Fibroblast of mammary gland (primary cell): ENCODE measurements around the gene ATP11A.

Experiments used
- DNase-seq: peaks from one replicate; pipeline ENCODE4 v3.0.0-alpha.2; 2010; ENCODE audit warnings: low read depth
- H3K4me3 ChIP-seq: 2 replicates; pipeline ENCODE4 v1.5.1; 2011; ENCODE audit warnings: low read depth, mild to moderate bottlenecking, low read length, moderate library complexity; ENCODE audit not compliant: control insufficient read depth
- CTCF ChIP-seq: conservative IDR thresholded peaks from 2 replicates; pipeline ENCODE4 v1.5.1; 2011; ENCODE audit warnings: low read depth, low read length, inconsistent platforms; ENCODE audit not compliant: control insufficient read depth, insufficient read depth

ATP11A gene

GRCh38 chr13:112825071-112825470 is 135.2 kb downstream of the ATP11A start:
- H3K4me3 ChIP-seq: no peak overlapping the region
- no peak for DNase-seq
- no peak for TF ChIP-seq CTCF

GRCh38 chr13:112825875-112826274 is 136.0 kb downstream of the ATP11A start:
- no peak for TF ChIP-seq CTCF
- no peak overlapping the region for H3K4me3 ChIP-seq
- no peak for DNase-seq

DNA sequence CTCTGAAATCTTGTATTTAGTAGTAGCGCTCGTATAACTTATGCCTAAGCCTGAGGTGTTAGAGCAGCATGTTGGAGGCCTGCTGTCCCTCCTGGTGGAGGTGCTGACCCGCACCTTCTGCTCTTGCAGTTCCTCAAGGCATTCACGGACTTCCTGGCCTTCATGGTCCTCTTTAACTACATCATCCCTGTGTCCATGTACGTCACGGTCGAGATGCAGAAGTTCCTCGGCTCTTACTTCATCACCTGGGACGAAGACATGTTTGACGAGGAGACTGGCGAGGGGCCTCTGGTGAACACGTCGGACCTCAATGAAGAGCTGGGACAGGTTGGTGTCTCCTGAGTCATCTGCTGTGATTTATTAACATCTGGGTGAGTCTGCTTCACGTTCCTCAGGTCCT is 136.7 kb downstream of the ATP11A start:
- no peak overlapping the region for H3K4me3 ChIP-seq
- TF ChIP-seq CTCF: no peak
- DNase-seq: no peak

- DNase-seq: no peak
- TF ChIP-seq CTCF: no peak
- no peak overlapping the region for H3K4me3 ChIP-seq
Observed at GRCh38 chr13:112828082-112828699, 138.4 kb downstream of the ATP11A start.

- no peak overlapping the region for H3K4me3 ChIP-seq
- no peak for TF ChIP-seq CTCF
- DNase-seq: no peak
Observed at GRCh38 chr13:112828756-112829155, 138.9 kb downstream of the ATP11A start.

DNA sequence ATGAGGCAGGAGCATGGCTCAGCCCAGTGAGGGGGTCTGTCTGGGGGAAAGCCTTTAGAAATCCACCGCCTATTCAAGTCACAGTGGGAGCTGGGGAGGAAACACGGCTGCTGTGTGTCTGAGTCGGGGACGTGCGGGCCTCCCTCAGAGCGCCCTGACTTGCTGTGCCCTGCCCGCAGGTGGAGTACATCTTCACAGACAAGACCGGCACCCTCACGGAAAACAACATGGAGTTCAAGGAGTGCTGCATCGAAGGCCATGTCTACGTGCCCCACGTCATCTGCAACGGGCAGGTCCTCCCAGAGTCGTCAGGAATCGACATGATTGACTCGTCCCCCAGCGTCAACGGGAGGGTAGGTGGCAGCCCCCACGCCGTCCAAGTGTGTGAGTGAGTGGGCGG is 141.4 kb downstream of the ATP11A start:
- H3K4me3 ChIP-seq: no peak overlapping the region
- TF ChIP-seq CTCF: no peak
- DNase-seq: no peak

DNA sequence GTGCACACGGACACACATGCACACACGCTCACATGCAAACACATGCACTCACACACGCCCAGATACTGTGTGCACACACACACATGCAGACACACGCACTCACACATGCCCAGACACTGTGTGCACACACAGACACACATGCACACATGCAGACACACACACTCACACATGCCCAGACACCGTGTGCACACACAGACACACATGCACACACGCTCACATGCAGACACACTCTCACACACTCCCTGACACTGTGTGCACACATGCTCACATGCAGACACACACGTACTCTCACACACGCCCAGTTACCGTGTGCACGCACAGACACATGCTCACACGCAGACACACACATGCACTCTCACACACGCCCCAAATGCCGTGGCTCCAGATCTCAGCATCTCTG is 142.0 kb downstream of the ATP11A start:
- DNase-seq: no peak
- no peak for TF ChIP-seq CTCF
- no peak overlapping the region for H3K4me3 ChIP-seq
